GM12865 (cell line): ENCODE data around the gene ZFPM1.
"Not testable (repeated sequence)": the region's sequence is repeated elsewhere in the genome, so short reads cannot be mapped to it uniquely, and the experiment has no call there.

Experiments used
- DNase-seq: peaks from one replicate; pipeline ENCODE4 v3.0.0; 2010; ENCODE audit warnings: low read depth
- H3K4me3 ChIP-seq: 2 replicates; pipeline ENCODE4 v1.5.1; 2011; ENCODE audit warnings: mild to moderate bottlenecking, low read depth, low read length, control low read depth
- TF ChIP-seq, protein P1 (sequence below): IDR thresholded peaks from 2 replicates; pipeline ENCODE4 v1.5.1; 2011; ENCODE audit warnings: low read length, control low read depth, low read depth, inconsistent platforms; ENCODE audit not compliant: insufficient read depth; ENCODE audit errors: missing control alignments

ZFPM1 gene

DNA sequence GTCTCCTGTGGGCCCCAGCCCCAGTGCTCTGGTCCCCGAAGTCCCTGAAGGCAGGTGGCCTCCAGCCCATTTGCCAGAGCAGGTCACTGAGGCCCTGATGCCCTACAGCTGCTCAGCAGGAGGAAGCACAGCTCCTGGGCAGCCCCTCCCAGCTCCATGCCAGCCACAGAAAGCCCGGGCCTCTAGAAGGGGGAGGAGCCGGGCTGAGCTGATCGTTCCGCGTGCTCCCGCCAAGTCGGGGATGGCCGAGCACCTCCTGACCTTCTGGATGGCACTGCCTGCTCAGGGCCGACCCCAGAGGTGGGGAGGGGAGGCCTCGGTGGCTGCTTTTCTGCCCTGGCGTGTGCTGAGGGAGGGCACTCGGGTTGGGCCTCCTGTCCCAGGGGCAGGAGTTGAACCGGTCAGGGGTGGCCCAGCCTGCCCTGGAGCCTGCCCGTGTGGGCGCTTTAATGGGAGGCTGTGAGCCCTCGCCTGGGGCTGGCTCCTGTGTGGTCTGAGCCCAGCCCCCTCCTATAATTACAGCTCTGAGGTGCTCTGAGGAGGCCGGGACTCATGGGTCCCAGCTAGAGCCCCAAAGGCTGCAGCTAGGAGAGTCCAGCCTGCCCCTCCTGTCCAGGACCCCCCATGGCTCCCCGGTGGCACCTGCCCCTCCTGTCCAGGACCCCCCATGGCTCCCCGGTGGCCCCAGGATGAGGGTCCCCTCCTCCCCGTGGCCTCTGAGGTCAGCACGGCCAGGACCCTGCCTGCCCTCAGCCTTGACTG is 29.7 kb downstream of the ZFPM1 start:
- H3K4me3 ChIP-seq: no peak overlapping the region
- TF ChIP-seq, protein P1, sequence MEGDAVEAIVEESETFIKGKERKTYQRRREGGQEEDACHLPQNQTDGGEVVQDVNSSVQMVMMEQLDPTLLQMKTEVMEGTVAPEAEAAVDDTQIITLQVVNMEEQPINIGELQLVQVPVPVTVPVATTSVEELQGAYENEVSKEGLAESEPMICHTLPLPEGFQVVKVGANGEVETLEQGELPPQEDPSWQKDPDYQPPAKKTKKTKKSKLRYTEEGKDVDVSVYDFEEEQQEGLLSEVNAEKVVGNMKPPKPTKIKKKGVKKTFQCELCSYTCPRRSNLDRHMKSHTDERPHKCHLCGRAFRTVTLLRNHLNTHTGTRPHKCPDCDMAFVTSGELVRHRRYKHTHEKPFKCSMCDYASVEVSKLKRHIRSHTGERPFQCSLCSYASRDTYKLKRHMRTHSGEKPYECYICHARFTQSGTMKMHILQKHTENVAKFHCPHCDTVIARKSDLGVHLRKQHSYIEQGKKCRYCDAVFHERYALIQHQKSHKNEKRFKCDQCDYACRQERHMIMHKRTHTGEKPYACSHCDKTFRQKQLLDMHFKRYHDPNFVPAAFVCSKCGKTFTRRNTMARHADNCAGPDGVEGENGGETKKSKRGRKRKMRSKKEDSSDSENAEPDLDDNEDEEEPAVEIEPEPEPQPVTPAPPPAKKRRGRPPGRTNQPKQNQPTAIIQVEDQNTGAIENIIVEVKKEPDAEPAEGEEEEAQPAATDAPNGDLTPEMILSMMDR: no peak

GRCh38 chr16:88483392-88483641 is 30.2 kb downstream of the ZFPM1 start:
- TF ChIP-seq, protein P1: no peak
- no peak overlapping the region for H3K4me3 ChIP-seq
- no peak for DNase-seq

More for the DNA sequence above, 29.7 kb downstream of the ZFPM1 start:
- no peak for DNase-seq

- TF ChIP-seq, protein P1: no peak
- H3K4me3 ChIP-seq: no peak overlapping the region
- no peak for DNase-seq
These were observed 31.7 kb downstream of the ZFPM1 start for GRCh38 chr16:88484505-88485365.

- H3K4me3 ChIP-seq, DNase-seq: not testable (repeated sequence)
These were observed 32.3 kb downstream of the ZFPM1 start for GRCh38 chr16:88485366-88485741.

GRCh38 chr16:88486398-88487123 is 33.5 kb downstream of the ZFPM1 start:
- TF ChIP-seq, protein P1: no peak
- no peak for DNase-seq
- no peak overlapping the region for H3K4me3 ChIP-seq

- no peak overlapping the region for H3K4me3 ChIP-seq
- TF ChIP-seq, protein P1: no peak
- no peak for DNase-seq
These were observed 34.0 kb downstream of the ZFPM1 start for GRCh38 chr16:88487124-88487432.

GRCh38 chr16:88487920-88488851 is 35.1 kb downstream of the ZFPM1 start:
- TF ChIP-seq, protein P1: no peak
- DNase-seq: no peak
- no peak overlapping the region for H3K4me3 ChIP-seq
